Left cardiac atrium (tissue), 4 donors: Measurements from ENCODE around the gene NHSL2. TPM values are rescaled to one million over a fixed set of nuclear protein-coding genes. Genes with fewer than 3 reads are reported as not detected.
A peak's percentile ranks its signal among the peaks of the same experiment; 100 is the strongest.

Experiments
- ATAC-seq, 2 donors: fragments of 200-7000 bp; cut with Tn5 transposase; one replicate each; pipeline ENCODE4 v1.9.1; 2020; ENCODE audit warnings: mild to moderate bottlenecking in 2 of 2, moderate library complexity in 2 of 2
- DNase-seq: peaks from one replicate; pipeline ENCODE4 v3.0.0-alpha.2; 2020
- intact Hi-C, 2 donors: fragments of 100-400 bp; cut with DNase I; formaldehyde crosslinking; loops; one replicate each; pipeline versions ENCODE4 v1.14.1 to v1.15.1; 2022 to 2023
- total RNA-seq, 2 donors: library from RNA; stranded (reverse); fragmentation: NEBNext Ultra II Directional; extraction: Animal tissue kit (Norgen Biotek cat#: 25700); gene quantifications; one replicate each; pipeline ENCODE4 v1.2.1, GENCODE V29; 2021
- donor health status: DM: no; HTN: yes; CAD: no.
- donor health status: DM: no; HTN: yes; CAD: no; lungs with severe emphysema.
- donor health status: DM: yes; HTN: yes; CAD: no.
- donor health status: Dilated cardiomyopathy.

Gene NHSL2
- total RNA-seq, 2 donors from 2014 or later, result 6.1 to 8.8 TPM

- DNase-seq, result no peak
- intact Hi-C loops, result no loop called here
- no peak for ATAC-seq
These were observed 172.6 kb downstream of the NHSL2 start for GRCh38 chrX:72083291-72083690.

- no peak for DNase-seq
- no peak for ATAC-seq
- intact Hi-C loops, result no loop called here
These were observed 173.5 kb downstream of the NHSL2 start for GRCh38 chrX:72084114-72084513.

- ATAC-seq, result no peak
- DNase-seq, result no peak
- intact Hi-C loops, result no loop called here
These were observed 176.3 kb downstream of the NHSL2 start for GRCh38 chrX:72086995-72087394.

- intact Hi-C loops, result no loop called here
- DNase-seq (no peak), ATAC-seq (no peak)
These were observed 178.1 kb downstream of the NHSL2 start for GRCh38 chrX:72088761-72089160.

- no peak for ATAC-seq
- intact Hi-C loops, result no loop called here
These were observed 178.6 kb downstream of the NHSL2 start for GRCh38 chrX:72089254-72089653.

GRCh38 chrX:72094894-72095293 is 184.2 kb downstream of the NHSL2 start:
- DNase-seq (peak; percentile 71), ATAC-seq (peak; percentile 54 to 63)
- intact Hi-C loops, result no loop called here

More at GRCh38 chrX:72089254-72089653, 178.6 kb downstream of the NHSL2 start:
- DNase-seq, result no peak

GRCh38 chrX:72095370-72095769 is 184.7 kb downstream of the NHSL2 start:
- intact Hi-C loops, result no loop called here
- ATAC-seq (no peak), DNase-seq (no peak)

GRCh38 chrX:72097098-72097497 is 186.5 kb downstream of the NHSL2 start:
- DNase-seq, result no peak
- intact Hi-C loops, result no loop called here
- ATAC-seq, result no peak

GRCh38 chrX:72100051-72100755 is 189.6 kb downstream of the NHSL2 start:
- ATAC-seq, result no peak
- no peak for DNase-seq
- intact Hi-C loops, result no loop called here

- intact Hi-C loops, result no loop called here
- DNase-seq (peak; percentile 23), ATAC-seq (peak; percentile 78 to 88)
These were observed 190.2 kb downstream of the NHSL2 start for GRCh38 chrX:72100824-72101351.

GRCh38 chrX:72101597-72102037 is 191.0 kb downstream of the NHSL2 start:
- peak; percentile 9 to 38 for ATAC-seq
- intact Hi-C loops, result no loop called here
- DNase-seq, result no peak

- intact Hi-C loops, result no loop called here
- ATAC-seq, result no peak
- DNase-seq, result no peak
These were observed 191.5 kb downstream of the NHSL2 start for GRCh38 chrX:72102126-72102525.

GRCh38 chrX:72102760-72103159 is 192.1 kb downstream of the NHSL2 start:
- no peak for ATAC-seq
- intact Hi-C loops, result no loop called here
- DNase-seq, result no peak

- DNase-seq (no peak), ATAC-seq (no peak)
- intact Hi-C loops, result no loop called here
These were observed 194.8 kb downstream of the NHSL2 start for GRCh38 chrX:72105436-72105835.

- intact Hi-C loops, result no loop called here
- ATAC-seq (peak in 1 of 2 donors; percentile 62), DNase-seq (no peak)
These were observed 196.7 kb downstream of the NHSL2 start for GRCh38 chrX:72107320-72107719.

- intact Hi-C loops, result no loop called here
- DNase-seq, result no peak
- ATAC-seq, result no peak
These were observed 197.4 kb downstream of the NHSL2 start for GRCh38 chrX:72107841-72108595.

- DNase-seq, result no peak
- intact Hi-C loops, result no loop called here
- no peak for ATAC-seq
These were observed 198.0 kb downstream of the NHSL2 start for GRCh38 chrX:72108666-72109065.

- DNase-seq (no peak), ATAC-seq (no peak)
- intact Hi-C loops, result no loop called here
These were observed 199.6 kb downstream of the NHSL2 start for GRCh38 chrX:72110051-72110875.

GRCh38 chrX:72110876-72111708 is 200.4 kb downstream of the NHSL2 start:
- no peak for ATAC-seq
- intact Hi-C loops, result no loop called here
- DNase-seq, result no peak
